ENCODE data around the gene PDE8B. TPM values are rescaled to one million over a fixed set of nuclear protein-coding genes. Genes with fewer than 3 reads are reported as not detected.

Gene PDE8B
- total RNA-seq, 4 donors from 2014 or later: 1.1 to 3.9 (median 1.5) TPM

- no peak overlapping the region for H3K27ac ChIP-seq
- no peaks in the 10 kb centered on the region for H3K9me3 ChIP-seq
- H3K27me3 ChIP-seq: no peaks in the 10 kb centered on the region
- no peak for DNase-seq (ENCODE audit: low spot score in 2 of 2)
- H3K36me3 ChIP-seq: no peaks in the 10 kb centered on the region
- H3K4me3 ChIP-seq: no peak overlapping the region
- no peaks in the 10 kb centered on the region for H3K4me1 ChIP-seq
- no peak for TF ChIP-seq POLR2AphosphoS5 (IDR thresholded peaks at IDR 0.05)
- no peak for TF ChIP-seq POLR2A (IDR thresholded peaks at IDR 0.05)
- TF ChIP-seq EP300 (IDR thresholded peaks at IDR 0.05): no peak
- TF ChIP-seq CTCF (IDR thresholded peaks at IDR 0.05): no peak
Measured at GRCh38 chr5:77259476-77259875, 49.0 kb downstream of the PDE8B start.

- Histone ChIP-seq H3K27ac (no peak overlapping the region), H3K27me3 (no peaks in the 10 kb centered on the region), H3K9me3 (no peaks in the 10 kb centered on the region), H3K4me1 (no peaks in the 10 kb centered on the region), H3K4me3 (no peak overlapping the region), H3K36me3 (no peaks in the 10 kb centered on the region)
- no peak for DNase-seq (ENCODE audit: low spot score in 2 of 2)
- 80% methylated on average over 1 of the region's 1 CpG for whole genome bisulfite sequencing
- TF ChIP-seq CTCF (IDR thresholded peaks at IDR 0.05) (no peak), POLR2AphosphoS5 (IDR thresholded peaks at IDR 0.05) (no peak), EP300 (IDR thresholded peaks at IDR 0.05) (no peak), POLR2A (IDR thresholded peaks at IDR 0.05) (no peak)
Measured at GRCh38 chr5:77262697-77263096, 52.2 kb downstream of the PDE8B start.

- no peaks in the 10 kb centered on the region for H3K9me3 ChIP-seq
- WGBS: 54% methylated on average over 2 of the region's 2 CpGs
- no peak overlapping the region for H3K27ac ChIP-seq
- H3K36me3 ChIP-seq: no peaks in the 10 kb centered on the region
- no peak overlapping the region for H3K4me3 ChIP-seq
- H3K4me1 ChIP-seq: no peaks in the 10 kb centered on the region
- H3K27me3 ChIP-seq: no peaks in the 10 kb centered on the region
- DNase-seq (ENCODE audit: low spot score in 2 of 2): no peak
- TF ChIP-seq POLR2AphosphoS5 (IDR thresholded peaks at IDR 0.05): no peak
- TF ChIP-seq POLR2A (IDR thresholded peaks at IDR 0.05): no peak
Measured at GRCh38 chr5:77266291-77266690, 55.8 kb downstream of the PDE8B start.

- no peak for TF ChIP-seq CTCF (IDR thresholded peaks at IDR 0.05)
- TF ChIP-seq POLR2A (IDR thresholded peaks at IDR 0.05): no peak
- no peak for TF ChIP-seq EP300 (IDR thresholded peaks at IDR 0.05)
- no peak for TF ChIP-seq POLR2AphosphoS5 (IDR thresholded peaks at IDR 0.05)
- WGBS: 76% methylated on average over 3 of the region's 3 CpGs
- Histone ChIP-seq H3K9me3 (no peaks in the 10 kb centered on the region), H3K4me3 (no peak overlapping the region), H3K27ac (no peak overlapping the region), H3K27me3 (no peaks in the 10 kb centered on the region), H3K36me3 (no peaks in the 10 kb centered on the region), H3K4me1 (no peaks in the 10 kb centered on the region)
- DNase-seq (ENCODE audit: low spot score in 2 of 2): no peak
Measured at GRCh38 chr5:77267496-77267895, 57.0 kb downstream of the PDE8B start.

GRCh38 chr5:77272206-77272605 lies 61.7 kb downstream of the PDE8B start:
- no peak for DNase-seq (ENCODE audit: low spot score in 2 of 2)
- no peaks in the 10 kb centered on the region for H3K27me3 ChIP-seq
- no peaks in the 10 kb centered on the region for H3K4me1 ChIP-seq
- no peak overlapping the region for H3K4me3 ChIP-seq
- 64% methylated on average over 1 of the region's 1 CpG for WGBS
- no peak overlapping the region for H3K27ac ChIP-seq
- no peaks in the 10 kb centered on the region for H3K36me3 ChIP-seq
- no peaks in the 10 kb centered on the region for H3K9me3 ChIP-seq
- TF ChIP-seq CTCF (IDR thresholded peaks at IDR 0.05) (no peak), EP300 (IDR thresholded peaks at IDR 0.05) (no peak), POLR2A (IDR thresholded peaks at IDR 0.05) (no peak), POLR2AphosphoS5 (IDR thresholded peaks at IDR 0.05) (no peak)

- WGBS: 88% methylated on average over 4 of the region's 4 CpGs
- Histone ChIP-seq H3K9me3 (no peaks in the 10 kb centered on the region), H3K4me3 (no peak overlapping the region), H3K27me3 (no peaks in the 10 kb centered on the region), H3K36me3 (no peaks in the 10 kb centered on the region), H3K4me1 (peaks cover 6% of the 10 kb centered on the region), H3K27ac (no peak overlapping the region)
- DNase-seq (ENCODE audit: low spot score in 2 of 2): no peak
- TF ChIP-seq POLR2AphosphoS5 (IDR thresholded peaks at IDR 0.05) (no peak), EP300 (IDR thresholded peaks at IDR 0.05) (no peak), POLR2A (IDR thresholded peaks at IDR 0.05) (no peak), CTCF (IDR thresholded peaks at IDR 0.05) (no peak)
Measured at GRCh38 chr5:77277759-77278158, 67.3 kb downstream of the PDE8B start.

All from suprapubic skin (tissue), 4 donors.